ENCODE results near the gene PDE4D.

GRCh38 chr5:58944221-58944620, 949.3 kb downstream of the PDE4D start:
- no peak for TF ChIP-seq CTCF (IDR thresholded peaks at IDR 0.05; ENCODE audit: low read length)
- no peak for TF ChIP-seq EZH2 (optimal IDR thresholded peaks at IDR 0.05; ENCODE audit: low read depth, low read length)
- no peak for TF ChIP-seq EZH2phosphoT487 (IDR thresholded peaks at IDR 0.05; ENCODE audit: low read length)

Measured in MM.1S (cell line).